Epithelial cell of prostate (primary cell): ENCODE measurements around the gene CCDC197.

ENCODE experiments used
- DNase-seq: peaks from one replicate; pipeline ENCODE4 v3.0.0-alpha.2; 2011; ENCODE audit warnings: low read depth, low spot score
- H3K27ac ChIP-seq: fragments of 450-650 bp; 2 replicates; pipeline ENCODE4 v1.5.1; 2017; ENCODE audit warnings: mild to moderate bottlenecking

CCDC197 gene

DNA sequence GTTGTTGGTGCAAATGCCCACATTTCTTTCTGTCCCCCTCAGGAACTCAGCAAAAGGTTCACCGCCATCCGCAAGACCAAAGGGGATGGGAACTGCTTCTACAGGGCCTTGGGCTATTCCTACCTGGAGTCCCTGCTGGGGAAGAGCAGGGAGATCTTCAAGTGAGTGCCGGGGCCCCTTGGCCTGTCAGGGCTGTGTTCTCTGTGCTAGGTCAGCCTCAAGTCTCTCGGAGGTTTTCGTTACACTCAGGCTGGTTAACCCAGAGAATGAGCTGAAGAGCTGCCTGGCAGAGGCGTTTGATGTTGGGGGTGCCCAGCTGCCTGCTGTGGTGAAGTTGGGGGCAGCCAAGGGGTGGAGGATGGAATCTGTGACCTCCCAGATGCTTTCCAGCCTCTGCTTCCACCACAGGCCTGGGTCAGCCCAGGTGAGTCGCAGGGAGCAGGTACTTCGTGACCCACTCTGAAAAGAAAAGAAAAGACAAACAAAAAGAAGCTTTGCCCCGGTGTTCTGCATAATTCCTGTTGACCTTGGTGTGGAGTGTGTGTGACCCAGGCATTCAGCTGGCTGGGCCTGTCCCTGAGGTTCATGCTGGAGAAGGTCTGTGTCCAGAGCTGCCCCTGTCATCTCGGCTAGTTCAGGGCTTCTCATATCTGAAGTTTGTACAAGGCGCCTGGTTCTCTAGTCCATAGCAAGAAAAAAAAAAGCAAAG, 42.0 kb downstream of the CCDC197 start:
- no peak overlapping the region for H3K27ac ChIP-seq
- DNase-seq: no peak

DNA sequence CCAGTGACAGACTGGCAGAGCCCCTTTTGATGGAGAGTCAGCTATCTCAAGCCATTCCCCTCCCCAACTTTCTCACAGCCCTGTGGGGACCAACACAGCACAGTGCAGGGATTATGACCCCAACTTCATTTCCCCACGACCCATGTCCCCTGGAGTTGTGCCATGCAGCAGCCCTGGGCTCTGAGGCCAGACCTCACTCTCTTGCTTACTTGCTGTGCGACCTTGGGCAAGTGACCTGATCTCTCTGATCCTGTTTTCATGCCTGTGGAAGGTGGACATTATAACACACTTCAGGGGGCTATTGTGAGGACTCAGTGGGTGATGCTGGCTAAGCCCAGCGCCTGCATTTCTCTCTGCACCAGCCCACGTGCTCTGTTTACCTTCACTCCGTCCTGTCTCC, 43.1 kb downstream of the CCDC197 start:
- no peak overlapping the region for H3K27ac ChIP-seq
- no peak for DNase-seq

DNA sequence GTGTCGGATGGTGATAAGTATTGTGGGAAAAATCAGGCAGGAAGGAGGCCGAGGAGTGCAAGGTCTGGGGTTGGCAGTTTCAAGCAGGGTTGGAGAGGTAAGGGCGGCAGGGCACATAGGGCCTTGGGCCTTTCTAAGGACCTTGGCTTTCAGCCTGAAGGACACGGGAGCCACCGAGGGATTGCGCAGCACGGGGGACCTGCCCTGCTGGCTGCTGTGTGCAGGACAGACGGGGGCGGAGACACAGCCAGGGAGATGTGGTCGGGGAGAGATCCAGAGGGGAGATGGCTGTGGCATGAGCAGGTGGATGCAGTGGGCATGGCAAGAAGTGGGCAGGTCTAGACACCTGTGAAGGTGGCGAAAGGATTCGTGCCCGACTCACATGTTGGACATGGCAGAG, 43.7 kb downstream of the CCDC197 start:
- DNase-seq: no peak
- no peak overlapping the region for H3K27ac ChIP-seq

DNA sequence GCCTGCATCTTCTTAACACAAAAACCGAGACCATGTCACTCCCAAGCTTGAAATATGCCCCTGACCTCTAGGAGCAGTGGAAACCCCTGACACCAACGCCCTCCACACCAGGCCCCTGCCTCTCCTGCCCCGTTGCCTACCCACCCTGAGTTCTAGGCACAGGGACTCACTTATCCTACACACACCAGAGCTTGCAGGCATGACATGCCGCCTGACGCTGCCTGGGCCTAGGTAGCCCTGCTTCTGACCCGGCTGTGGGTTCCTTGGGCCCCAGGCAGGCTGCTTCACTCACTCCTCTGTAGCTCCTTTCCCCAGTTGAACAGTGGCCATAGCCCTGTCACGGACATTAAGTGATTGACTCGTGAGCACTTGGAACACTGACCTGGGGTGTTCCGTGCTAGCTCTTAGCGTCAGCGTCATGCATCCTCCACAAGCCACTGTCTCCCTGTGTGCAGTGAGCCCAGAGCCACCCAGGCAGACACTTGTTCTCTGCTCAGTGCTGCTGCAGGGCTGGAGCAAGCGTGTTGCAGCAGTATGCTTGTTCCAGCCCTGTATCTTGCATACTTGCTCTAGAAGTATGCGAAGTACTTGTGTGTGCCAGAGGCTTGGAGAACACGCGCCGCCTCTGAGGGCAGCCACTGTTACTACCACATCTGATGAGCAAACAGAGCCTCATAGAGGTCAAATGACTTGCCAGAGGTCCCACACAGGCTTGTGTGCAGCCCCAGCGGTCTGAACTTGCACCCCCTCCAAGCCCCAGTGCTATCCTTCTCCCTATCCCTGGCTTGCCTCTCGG, 44.6 kb downstream of the CCDC197 start:
- no peak for DNase-seq
- H3K27ac ChIP-seq: no peak overlapping the region

DNA sequence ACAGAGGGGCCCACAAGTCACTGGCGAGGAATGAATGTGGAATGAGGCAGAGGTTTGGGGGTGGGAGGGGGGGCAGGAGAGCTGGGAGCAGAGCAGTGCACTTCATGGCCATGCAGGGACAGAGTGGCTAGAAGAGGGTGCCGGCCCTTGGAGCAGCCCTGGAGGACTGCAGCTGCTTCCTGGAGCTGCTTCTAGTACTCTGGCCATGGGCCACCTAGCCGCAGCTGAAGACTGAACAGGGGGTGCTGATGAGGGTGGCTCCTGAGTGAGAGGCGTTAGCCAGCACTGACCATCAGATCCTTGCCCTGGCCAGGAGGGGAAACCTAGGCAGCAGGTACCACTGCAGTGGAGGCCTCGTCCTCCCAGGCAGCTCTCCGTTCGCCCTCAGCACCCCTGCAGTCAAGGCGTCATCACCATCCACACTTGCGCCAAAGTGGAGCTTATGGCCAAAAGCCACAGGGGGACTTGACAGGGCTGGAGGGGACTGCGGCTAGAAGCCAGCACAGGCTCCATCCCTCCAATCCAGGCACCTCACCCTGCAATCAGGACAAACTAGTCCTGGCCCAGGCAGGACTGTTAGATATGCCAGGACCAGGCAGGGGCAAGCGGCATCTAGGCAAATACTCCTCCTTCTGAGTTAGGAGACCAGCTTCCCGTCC, 45.5 kb downstream of the CCDC197 start:
- H3K27ac ChIP-seq: no peak overlapping the region
- DNase-seq: no peak

DNA sequence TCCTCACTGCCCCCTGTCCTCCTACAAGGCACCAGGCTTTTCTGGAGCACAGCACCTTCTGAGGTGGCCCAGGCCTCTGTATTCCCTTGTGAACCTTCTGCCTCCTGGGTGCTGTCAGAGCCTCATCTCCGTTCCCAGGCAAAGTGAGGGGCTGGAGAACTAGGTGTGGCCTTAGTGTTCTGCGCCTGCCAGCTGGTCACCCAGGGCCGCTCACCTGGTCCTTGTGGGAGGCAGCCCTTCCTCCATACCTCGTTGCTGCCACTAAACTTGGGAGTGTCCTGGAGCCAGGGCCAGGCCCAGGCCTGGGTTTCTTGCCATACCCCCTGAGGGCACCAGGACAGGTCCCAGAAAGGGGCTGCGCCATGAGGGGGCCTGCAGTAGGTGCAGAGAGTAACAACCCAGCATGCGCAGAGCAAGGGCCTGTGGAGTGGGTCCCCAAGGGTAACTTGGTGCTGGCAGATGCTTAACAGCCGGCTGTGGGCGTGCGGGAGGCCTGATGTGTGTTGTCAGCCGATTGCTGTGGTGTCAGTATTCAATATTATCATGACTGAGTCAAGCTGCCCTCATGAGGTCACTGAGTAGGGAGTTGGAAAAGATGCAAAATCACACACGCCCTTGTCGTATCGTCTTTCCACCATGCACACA, 46.1 kb downstream of the CCDC197 start:
- DNase-seq: no peak
- no peak overlapping the region for H3K27ac ChIP-seq

DNA sequence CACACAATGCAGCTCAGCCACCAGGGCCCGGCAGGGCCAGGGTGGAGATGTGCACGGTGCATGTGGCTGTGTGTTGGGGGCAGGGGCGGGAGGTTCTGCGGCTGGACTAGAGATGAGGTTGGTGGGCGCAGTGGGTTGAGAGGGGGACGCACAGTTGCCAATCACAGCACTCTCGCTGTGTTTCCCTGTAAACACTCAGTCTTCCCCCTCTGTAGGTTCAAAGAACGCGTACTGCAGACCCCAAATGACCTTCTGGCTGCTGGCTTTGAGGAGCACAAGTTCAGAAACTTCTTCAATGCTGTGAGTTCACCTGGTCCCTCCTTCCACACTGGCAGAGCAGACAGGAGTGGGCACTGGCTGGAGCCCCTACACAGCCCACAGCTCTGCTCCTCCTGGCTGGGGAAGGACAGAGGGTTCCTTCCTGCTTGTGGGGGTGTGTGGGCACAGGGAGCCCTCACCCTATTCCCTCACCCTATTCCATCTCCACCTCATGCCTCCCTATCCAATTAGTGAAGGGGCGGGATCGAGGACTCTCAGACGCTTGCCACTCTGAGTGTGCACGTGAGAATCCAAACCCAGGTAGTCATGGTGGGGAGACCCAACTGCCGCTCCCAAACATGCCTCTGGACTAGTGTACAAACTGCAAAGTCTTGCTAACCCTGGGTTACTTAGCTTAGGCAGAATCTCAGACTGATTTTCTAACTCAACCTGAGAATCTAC, 46.8 kb downstream of the CCDC197 start:
- no peak for DNase-seq
- H3K27ac ChIP-seq: no peak overlapping the region

DNA sequence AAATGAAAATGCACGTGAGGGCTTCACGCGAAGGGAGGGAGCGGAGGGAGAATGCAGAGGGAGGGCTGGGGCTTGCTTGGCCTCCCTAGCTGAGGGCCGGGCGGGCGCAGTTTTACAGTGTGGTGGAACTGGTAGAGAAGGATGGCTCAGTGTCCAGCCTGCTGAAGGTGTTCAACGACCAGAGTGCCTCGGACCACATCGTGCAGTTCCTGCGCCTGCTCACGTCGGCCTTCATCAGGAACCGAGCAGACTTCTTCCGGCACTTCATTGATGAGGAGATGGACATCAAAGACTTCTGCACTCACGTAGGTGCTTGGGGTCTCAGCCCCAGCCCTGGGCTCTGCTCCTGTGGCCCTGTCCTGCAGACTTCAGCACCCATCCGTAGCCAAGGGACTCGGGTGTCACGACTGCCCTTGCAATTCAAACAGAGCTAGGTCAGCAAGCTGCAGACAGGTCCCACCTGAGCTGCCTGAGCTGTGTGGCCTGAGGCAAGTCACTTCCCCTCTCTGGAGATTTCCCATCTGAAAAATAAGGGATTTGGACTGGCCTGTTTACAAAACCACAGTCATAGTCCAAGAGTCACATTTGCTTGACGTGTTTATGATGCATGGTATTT, 47.5 kb downstream of the CCDC197 start:
- no peak for DNase-seq

DNA sequence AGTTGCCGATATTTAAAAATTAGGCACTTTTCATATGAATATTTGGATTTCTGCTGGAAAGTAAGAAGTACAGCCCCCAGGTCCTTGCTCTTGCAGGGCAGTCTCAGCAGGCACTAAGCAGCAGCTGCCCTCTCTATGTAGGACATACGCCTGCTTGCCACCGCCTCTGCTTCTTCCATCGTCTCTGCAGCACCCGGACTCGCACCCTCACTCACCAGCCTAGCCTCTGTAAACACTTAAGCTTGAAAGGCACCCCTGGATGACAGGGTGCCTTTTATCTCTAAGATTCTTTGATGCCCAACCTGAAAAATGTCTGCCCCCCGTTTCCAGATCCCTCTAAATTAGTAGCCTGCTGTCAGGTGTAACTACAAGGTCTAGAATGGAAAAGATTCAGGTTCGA, 48.0 kb downstream of the CCDC197 start:
- no peak for DNase-seq

More for the DNA sequence above, 47.5 kb downstream of the CCDC197 start:
- no peak overlapping the region for H3K27ac ChIP-seq

DNA sequence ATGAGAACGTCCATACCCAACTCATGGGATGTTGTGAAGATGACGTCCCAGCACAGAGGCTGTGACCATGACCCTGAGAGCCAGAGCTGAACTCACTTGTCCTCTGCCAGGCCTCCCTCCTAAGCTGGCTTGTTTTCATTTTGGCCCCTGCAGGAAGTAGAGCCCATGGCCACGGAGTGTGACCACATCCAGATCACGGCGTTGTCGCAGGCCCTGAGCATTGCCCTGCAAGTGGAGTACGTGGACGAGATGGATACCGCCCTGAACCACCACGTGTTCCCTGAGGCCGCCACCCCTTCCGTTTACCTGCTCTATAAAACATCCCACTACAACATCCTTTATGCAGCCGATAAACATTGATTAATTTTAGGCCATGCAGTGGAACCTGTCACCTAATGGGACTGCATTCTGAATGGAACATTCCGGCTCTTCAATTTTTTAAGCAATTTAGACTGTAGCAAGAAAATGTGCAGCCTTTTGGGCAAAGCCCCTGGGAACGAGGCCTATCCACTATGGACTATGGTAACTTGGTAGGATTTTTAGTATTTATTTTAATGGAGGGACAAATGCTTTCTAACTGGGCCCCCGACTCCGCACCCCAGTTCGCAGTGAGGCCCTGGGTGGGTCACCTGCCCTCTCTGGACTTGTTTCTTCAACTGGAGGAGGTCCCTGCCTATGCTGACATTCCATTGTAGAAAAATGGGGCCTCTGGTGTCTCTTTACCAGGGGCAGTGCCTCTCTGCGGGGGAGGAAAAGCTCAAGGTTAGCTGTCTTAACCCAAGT, 48.7 kb downstream of the CCDC197 start:
- DNase-seq: no peak
- no peak overlapping the region for H3K27ac ChIP-seq

More for the DNA sequence above, 48.0 kb downstream of the CCDC197 start:
- H3K27ac ChIP-seq: no peak overlapping the region

DNA sequence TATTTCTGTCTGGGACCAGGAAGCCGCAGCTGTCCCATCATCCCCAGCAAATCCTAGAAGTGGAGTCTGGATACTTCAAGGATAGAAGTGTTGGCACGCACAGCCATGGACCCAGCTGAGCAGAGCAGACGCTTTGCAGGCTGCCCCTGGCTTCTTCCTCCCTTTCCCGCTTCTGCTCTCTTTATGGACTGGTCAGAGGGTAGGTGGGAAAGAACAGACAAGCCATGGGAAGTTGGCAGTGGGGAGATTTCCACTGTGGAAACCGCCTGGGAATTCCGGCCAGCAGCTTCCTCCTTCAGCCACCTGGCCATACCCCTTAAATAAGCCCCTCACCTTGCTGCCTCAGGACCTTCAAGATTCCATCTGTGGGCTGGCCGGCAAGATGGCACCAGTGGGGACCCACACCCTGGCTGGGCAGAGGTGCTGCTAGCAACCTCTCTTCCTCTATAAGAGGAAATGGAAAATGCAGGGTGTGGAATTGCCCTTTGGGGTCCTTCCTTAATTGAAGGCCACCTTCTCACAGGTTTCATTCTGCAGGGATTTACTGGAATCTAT, 49.7 kb downstream of the CCDC197 start:
- no peak overlapping the region for H3K27ac ChIP-seq
- no peak for DNase-seq

DNA sequence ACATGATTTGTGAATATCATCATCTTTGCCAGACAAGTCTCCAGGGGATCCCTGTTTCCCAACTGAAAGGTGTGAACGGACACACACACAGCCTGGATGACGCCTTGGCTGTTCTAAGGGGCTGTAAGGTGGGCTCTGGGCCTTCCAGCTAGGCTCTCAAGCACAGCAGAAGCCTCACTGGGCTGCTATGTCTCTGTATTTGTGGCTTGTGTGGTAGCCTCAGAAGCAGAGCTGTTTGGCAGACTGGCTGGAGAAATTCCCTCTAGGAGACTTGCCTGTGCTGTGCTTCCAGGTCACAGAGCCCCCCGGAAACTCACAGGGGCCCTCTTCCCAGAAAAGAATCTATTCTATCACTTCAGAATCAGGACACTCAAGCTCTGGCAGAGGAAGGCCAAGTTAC, 50.5 kb downstream of the CCDC197 start:
- DNase-seq: no peak
- H3K27ac ChIP-seq: no peak overlapping the region

DNA sequence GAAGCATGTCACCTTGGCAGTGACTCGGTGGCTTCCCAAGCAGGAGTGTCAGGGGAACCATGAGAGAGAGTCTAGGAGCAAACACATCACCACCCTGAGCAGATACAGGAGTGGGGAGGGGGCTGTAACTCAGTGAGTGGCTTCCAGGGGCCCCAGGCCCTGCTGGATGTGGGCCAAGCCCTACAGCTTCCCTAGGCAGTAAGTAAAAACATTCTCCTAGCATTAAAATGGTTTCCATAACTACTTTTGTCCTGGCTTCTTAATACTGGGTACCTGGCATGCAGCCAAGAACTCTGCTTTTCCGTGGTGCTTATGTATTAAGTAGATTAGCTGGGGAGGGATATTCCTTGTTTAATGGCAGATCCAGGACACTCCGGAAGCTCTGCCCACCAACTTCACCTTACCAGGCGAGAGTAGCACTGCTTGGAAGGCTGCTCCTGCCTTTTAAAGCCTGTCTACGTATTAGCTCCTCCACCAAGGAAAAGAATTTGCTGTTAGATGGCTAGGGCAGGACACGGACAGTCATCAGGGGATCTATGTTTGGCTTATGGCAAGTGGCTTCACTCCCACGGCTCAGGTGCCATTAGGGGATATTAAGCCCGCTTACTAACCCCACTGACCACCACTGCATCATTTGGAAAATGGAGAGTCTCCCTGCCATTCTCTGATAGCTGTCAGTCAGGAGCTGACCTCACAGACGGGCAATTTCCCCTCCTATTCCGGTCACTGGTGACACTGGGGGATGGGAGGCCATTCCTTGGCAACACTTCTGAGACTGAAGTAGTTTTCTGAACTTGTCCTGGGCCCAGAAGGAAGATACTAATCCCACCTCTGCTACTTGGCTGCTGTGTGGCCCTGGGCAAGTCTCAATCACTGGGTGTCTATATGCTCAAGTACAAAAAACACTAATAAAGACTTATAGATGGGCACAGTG, 51.9 kb downstream of the CCDC197 start:
- no peak overlapping the region for H3K27ac ChIP-seq
- no peak for DNase-seq

DNA sequence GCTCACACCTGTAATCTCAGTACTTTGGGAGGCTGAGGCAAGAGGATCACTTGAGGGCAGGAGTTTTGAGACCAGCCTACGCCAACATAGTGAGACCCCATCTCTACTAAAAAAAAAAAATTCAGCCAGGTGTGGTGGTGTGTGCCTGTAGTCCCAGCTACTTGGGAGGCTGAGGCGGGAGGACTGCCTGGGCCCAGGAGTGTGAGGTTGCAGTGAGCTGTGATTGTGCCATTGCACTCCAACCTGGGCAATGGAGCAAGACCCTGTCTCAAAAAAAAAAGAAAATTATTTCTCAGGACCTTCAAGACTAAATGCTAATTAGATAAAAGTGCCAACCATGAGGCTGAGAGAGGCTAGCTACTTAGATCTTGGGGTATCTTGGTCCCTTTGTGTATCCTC, 52.5 kb downstream of the CCDC197 start:
- no peak for DNase-seq
- H3K27ac ChIP-seq: no peak overlapping the region

DNA sequence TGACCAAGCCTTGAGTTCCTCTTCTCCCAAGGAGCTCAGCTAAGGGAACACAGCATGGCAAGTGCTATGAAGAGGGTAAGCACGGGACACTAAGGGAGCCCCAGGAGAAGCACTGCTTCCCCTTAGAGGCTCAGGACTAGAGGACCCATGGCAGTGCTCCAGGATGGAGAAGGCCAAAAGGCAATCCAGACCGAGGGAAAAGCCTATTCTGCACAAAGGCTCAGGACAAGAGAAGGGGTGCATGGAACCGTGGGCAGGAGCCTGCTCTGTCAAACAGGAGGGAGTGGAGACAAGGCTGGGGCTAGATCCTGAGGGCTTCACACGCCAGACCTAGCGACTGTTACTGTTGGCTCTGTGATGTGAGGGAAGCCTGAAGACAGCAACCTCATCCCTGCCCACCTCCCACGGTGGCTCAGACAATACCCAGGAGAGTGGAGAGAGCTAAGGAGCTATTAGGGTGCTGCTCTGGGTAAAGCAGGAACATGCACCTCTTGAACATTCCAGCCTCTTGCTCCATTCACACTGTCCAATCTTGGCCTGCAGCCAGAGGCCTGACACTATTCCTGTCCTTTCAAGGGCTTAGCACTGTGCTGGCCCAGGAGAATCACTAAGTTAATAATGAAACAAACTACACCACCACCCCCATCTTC, 53.3 kb downstream of the CCDC197 start:
- no peak for DNase-seq
- H3K27ac ChIP-seq: no peak overlapping the region

DNA sequence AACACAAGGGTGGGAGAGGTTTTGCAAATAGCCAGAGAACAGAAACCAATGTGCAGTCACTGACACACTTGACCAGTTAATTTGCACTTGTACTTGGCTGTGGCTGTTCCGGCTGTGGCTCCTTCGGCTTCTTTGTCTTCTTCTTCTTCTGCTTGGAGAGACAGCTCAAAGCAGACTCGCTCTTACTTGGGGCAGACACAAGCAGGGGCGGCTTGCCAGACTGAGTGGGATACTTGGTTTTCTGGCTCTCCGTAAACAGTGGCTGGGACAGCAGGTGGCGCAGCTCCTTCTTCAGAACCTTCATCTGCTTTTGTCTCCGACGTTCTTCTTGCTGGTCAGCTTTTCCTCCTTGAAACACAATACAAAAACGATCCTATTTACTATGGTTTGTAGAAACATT, 54.0 kb downstream of the CCDC197 start:
- no peak overlapping the region for H3K27ac ChIP-seq
- no peak for DNase-seq

DNA sequence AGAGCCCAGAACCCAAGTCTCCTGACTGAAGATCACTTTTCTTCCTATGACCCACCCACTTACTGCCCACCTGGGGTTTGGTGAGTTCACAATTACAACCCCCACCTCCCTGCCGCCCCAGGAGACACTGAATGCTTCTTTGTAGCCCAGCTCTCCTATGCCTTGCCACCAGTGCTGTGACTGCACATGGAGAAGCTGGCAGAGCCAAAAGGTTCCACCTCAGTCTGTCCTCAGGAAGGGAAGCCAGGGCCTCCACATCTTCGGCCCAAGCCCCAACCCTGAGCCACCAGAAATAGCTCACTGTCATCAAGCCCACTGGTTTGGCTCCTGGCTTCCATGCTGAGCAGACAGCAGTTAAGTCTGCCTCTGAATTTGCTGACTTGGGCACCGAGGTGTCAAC, 54.7 kb downstream of the CCDC197 start:
- DNase-seq: no peak
- H3K27ac ChIP-seq: no peak overlapping the region
